Stomach smooth muscle (tissue), 2 donors: ENCODE measurements around the gene SPDYE5.

Experiments
- H3K27ac ChIP-seq: one replicate; pipeline ENCODE4 v1.7.0; 2013; ENCODE audit warnings: mild to moderate bottlenecking, low read length, inconsistent platforms
- H3K27me3 ChIP-seq, 2 donors: one replicate each; pipeline ENCODE4 v1.7.0; 2013; ENCODE audit warnings: low read length in 2 of 2; ENCODE audit not compliant: insufficient read depth in 2 of 2, control insufficient read depth in 1 of 2
- H3K36me3 ChIP-seq, 2 donors: one replicate each; pipeline ENCODE4 v1.7.0; 2013; ENCODE audit warnings: low read length in 2 of 2; ENCODE audit not compliant: control insufficient read depth in 2 of 2, insufficient read depth in 2 of 2
- H3K4me1 ChIP-seq: one replicate; pipeline ENCODE4 v1.7.0; 2013; ENCODE audit warnings: low read length; ENCODE audit not compliant: control insufficient read depth, insufficient read depth
- H3K4me3 ChIP-seq, 2 donors: one replicate each; pipeline ENCODE4 v1.7.0; 2013; ENCODE audit warnings: low read length in 2 of 2
- H3K9ac ChIP-seq, 2 donors: one replicate each; pipeline ENCODE4 v1.7.0; 2013; ENCODE audit warnings: low read length in 2 of 2, mild to moderate bottlenecking in 1 of 2
- H3K9me3 ChIP-seq, 2 donors: one replicate each; pipeline ENCODE4 v1.7.0; 2013; ENCODE audit warnings: low read length in 2 of 2; ENCODE audit not compliant: control insufficient read depth in 2 of 2
- donor health status: healthy.
- donor health status: Pancreatic carcinoma.

The SPDYE5 gene

GRCh38 chr7:75537731-75538130 lies 45.6 kb downstream of the SPDYE5 start:
- H3K4me1 ChIP-seq, result no peaks in the 10 kb centered on the region
- no peaks in the 10 kb centered on the region for H3K27me3 ChIP-seq
- H3K9ac ChIP-seq, result no peak overlapping the region
- no peaks in the 10 kb centered on the region for H3K9me3 ChIP-seq
- H3K27ac ChIP-seq, result no peak overlapping the region
- no peak overlapping the region for H3K4me3 ChIP-seq
- H3K36me3 ChIP-seq, result peaks cover 13 to 21% of the 10 kb centered on the region in 2 donors

- no peaks in the 10 kb centered on the region for H3K4me1 ChIP-seq
- H3K9me3 ChIP-seq, result no peaks in the 10 kb centered on the region
- no peak overlapping the region for H3K27ac ChIP-seq
- H3K27me3 ChIP-seq, result no peaks in the 10 kb centered on the region
- no peak overlapping the region for H3K4me3 ChIP-seq
- H3K36me3 ChIP-seq, result peaks cover 11 to 23% of the 10 kb centered on the region in 2 donors
- H3K9ac ChIP-seq, result no peak overlapping the region
Measured at GRCh38 chr7:75546237-75547015, 54.3 kb downstream of the SPDYE5 start.
